GM19193 (cell line): ENCODE measurements around the gene KMT2B.

ENCODE experiments used
- POLR2A ChIP-seq: IDR thresholded peaks from 4 replicates; pipeline ENCODE4 v1.6.1; 2011; ENCODE audit not compliant: insufficient read depth, insufficient read length; ENCODE audit errors: extremely low read depth

Gene KMT2B

DNA sequence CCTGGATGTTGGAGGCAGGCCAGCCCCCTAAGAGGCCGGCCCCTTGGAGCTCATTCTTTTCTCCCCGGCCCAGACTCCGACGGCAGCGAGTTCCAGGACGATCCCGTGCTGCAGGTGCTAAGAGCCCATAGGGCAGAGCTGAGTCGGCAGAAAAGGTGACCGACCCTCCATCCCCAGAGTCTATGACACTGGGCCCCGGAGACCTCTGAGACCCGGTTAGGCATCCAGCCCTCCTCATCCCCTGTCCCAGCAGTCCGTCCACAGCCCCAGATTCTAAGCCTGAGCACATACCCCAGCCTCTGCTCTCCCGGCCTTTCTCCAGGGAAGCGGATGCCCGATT lies 50.2 kb downstream of the KMT2B start:
- no peak for TF ChIP-seq POLR2A

DNA sequence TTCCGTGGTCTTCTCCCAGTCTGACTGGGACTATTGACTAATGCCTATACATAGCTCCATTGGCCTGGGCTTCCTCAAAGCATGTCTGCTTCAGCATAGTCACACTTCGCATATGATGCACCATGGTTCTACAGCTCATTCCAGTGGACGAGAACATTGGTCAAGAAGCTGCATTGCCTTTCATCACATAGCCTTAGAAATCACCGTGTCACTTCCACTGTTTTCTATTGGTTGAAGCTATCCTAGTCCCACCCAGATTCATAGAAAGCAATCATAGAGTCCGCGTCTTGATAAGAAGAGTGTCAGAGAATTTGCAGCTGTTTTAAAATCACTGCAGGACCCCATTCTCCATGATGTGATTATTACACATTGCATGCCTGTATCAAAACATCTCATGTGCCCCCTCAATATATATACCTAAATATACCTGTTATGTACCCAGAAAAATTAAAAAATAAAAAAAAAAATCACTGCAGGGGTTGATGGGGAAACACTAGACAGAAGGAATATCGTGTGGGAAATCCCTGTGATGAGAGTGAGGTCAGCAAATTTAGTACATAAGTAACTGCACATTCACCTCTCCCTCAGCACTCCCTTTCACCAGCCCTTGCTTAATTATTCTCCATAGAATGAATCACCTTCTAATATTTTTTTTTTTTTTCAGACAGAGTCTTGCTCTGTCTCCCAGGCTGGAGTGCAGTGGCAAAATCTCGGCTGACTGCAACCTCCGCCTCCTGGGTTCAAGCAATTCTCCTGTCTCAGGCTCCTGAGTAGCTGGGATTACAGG lies 55.4 kb downstream of the KMT2B start:
- TF ChIP-seq POLR2A, result no peak

DNA sequence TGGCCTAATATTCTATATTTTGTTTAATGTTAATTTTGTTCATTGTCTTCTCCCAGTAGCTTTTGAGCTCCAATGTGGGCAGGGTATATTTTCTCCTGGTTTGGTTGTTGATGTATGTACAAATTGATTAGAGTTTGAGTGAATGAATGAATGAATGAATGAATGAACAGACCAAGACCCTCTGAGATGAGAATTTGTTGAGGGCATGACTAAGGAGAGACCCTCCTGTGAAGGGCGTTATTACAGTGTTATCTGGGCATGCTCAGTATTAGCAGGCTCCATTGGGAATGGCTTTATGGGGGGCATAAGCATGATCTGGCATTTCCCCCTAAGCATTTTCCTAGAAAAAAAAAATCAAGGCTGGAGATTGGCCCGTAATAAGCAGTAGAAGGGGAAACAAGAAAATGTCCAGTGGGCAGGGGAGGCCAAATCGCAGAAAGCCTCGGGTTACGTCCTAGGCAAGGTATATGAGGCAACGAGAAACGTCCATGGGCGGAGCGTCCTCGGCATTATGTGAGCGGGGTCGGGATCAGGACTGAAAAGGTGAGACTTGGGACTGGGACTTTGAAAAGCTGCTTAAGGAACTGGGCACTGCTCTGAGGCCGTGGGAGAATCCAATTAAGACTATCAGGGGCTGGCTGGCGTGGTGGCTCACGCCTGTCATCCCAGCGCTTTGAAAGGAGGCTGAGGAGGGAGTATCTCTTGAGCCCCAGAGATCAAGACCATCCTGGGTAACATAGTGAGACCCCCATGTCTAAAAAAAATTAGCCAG lies 56.7 kb downstream of the KMT2B start:
- no peak for TF ChIP-seq POLR2A

DNA sequence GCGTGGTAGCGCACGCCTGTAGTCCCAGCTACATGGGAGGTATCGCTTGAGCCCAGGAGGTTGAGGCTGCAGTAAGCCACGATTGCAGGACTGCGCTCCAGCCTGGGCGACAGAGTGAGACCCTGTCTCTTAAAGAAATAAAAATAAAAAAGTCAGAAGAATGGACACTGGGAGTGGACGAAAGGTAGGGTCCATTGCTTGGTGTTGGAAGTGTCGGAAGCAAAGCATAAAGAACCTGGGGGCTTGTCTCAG lies 57.2 kb downstream of the KMT2B start:
- no peak for TF ChIP-seq POLR2A

- peak; percentile 52 for TF ChIP-seq POLR2A
Observed at GRCh38 chr19:35775298-35776101, 57.7 kb downstream of the KMT2B start, which contains the start of gene ARHGAP33. ARHGAP33 (plus strand) TSS chr19:35775564; CDS start chr19:35775659, 95 bp downstream.

DNA sequence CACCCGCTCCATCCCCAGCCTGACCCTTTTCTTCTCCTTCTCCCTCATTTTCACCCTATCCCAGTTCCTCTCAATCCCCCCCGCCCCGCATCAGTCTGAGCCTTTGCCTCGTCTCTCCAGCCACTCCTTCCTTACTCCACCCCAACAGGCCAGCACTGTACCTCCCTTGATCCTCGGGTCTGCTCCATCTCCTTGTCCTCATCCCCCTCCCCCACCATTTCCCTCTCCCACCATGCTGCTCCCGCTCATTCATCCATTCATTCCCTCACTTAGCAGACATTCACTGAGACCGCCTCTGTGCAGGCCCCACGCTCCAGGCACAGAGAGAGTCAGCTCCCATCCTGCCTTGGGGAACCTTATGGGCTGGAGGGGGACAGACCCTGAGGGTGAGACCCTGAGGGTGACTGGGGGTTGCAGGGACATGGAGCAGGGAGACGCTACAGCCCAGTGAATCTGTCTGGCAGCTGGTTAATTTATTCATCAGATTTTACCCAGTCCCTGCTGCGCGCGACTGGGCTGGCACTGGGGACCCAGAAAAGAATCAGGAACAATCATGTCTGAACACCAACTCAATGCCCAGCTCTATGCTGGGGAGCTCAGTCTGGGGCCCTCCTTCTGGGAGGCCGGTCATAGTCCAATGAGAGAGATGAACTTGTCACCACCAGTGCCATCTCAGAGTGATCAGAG lies 58.4 kb downstream of the KMT2B start:
- TF ChIP-seq POLR2A, result no peak

DNA sequence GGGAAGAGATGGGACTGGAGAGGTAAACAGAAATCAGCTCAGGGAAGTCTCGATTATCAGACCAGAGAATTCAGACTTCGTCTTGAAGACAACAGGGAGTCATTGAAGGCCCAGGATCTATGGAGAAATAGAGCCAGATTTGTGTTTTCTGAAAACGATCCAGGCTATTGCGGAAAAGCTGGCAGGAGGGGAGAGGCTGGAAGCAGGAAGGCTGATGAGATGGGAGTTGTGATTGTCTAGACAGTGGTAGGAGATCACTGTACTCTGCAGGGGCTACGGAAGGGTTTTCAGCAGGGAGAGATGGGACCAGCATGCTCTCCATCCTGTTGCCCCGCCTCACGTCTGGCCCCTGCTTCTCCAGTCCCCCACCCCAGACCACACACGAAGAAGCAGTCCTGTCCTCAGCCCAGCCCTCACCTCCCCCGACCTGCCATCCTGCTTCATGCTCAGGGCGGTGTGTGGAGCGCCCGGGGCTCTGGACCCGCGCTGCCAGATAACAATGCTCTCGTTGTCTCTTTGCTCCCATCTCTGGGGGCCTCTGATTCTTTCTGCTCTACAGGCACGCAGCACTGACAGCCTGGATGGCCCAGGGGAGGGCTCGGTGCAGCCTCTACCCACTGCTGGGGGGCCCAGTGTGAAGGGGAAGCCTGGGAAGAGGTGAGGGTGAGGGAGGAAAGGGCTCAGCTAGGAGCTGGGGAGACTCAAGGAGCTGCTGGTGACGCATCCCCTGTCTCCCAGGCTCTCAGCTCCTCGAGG lies 59.5 kb downstream of the KMT2B start:
- no peak for TF ChIP-seq POLR2A

- TF ChIP-seq POLR2A, result no peak
Observed at GRCh38 chr19:35777961-35778360, 60.2 kb downstream of the KMT2B start.

DNA sequence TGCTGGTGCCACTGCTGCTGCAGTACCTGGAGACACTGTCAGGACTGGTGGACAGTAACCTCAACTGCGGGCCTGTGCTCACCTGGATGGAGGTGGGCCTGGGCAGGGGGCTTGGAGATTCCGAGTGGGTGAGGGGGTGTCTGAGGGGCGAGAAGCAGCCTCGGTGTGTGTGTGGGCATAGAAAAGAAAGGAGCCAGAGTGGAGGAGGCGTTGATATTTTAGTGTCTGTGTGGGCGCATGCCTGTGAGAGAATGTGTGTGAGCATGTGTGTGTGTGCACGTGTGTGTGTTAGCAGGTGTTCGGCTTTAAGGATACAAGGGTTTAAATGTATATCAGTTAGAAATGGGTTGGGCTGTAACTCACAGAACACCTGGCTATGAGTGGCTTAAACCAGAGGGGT lies 61.2 kb downstream of the KMT2B start:
- no peak for TF ChIP-seq POLR2A

DNA sequence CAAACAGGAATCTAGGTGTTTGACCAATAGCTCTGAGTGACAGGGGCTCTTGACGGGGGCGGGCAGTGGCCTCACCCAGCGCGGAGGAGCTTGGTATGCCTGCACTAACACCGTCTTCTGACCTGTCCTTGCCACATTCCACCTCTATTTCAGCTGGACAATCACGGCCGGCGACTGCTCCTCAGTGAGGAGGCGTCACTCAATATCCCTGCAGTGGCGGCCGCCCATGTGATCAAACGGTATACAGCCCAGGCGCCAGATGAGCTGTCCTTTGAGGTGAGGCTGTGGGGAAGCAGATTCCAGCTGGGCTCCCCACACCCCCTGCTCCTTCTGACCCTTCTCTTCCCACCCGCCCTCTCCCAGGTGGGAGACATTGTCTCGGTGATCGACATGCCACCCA lies 62.3 kb downstream of the KMT2B start:
- TF ChIP-seq POLR2A, result no peak

GRCh38 chr19:35780717-35781116 lies 62.9 kb downstream of the KMT2B start:
- TF ChIP-seq POLR2A, result no peak

- TF ChIP-seq POLR2A, result no peak
Observed at GRCh38 chr19:35781650-35782049, 63.8 kb downstream of the KMT2B start.

DNA sequence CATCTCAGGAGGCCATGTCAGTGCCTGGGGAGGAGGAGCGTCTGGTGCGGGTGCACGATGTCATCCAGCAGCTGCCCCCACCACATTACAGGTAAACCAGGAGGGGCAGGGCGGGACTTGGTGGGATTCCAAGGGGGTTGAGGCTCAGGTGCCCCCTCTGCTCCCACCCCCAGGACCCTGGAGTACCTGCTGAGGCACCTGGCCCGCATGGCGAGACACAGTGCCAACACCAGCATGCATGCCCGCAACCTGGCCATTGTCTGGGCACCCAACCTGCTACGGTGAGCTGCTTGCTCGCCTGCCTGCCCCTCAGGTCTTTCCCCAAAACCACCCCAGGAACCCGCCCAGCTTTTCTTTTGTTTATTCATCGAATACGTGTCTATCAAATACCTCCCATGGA lies 64.8 kb downstream of the KMT2B start:
- no peak for TF ChIP-seq POLR2A
